Right atrium auricular region (tissue), 2 donors: ENCODE data around the gene ZNF783. TPM values are rescaled to one million over a fixed set of nuclear protein-coding genes. Genes with fewer than 3 reads are reported as not detected.

Experiments
- DNase-seq: peaks from one replicate; pipeline ENCODE4 v3.0.0-alpha.2; 2019; ENCODE audit warnings: low spot score
- H3K27ac ChIP-seq, 2 donors: fragments of 200-600 bp; sonication (generic); 1 replicate in 1 of 2; 2 replicates in 1 of 2; pipeline ENCODE4 v1.5.1; 2016 to 2019
- H3K27me3 ChIP-seq, 2 donors: fragments of 200-600 bp; sonication (generic); one replicate each; pipeline versions ENCODE4 v1.5.1 to v1.6.0; 2017 to 2019
- H3K36me3 ChIP-seq: fragments of 200-600 bp; sonication (generic); one replicate; pipeline ENCODE4 v1.5.1; 2016
- H3K4me1 ChIP-seq, 2 donors: fragments of 200-600 bp; sonication (generic); one replicate each; pipeline versions ENCODE4 v1.5.1 to v1.6.0; 2017 to 2019
- H3K4me3 ChIP-seq, 2 donors: fragments of 200-600 bp; sonication (generic); 1 replicate in 1 of 2; 2 replicates in 1 of 2; pipeline ENCODE4 v1.5.1; 2017 to 2019; ENCODE audit warnings: mild to moderate bottlenecking in 1 of 2, moderate library complexity in 1 of 2
- H3K9me3 ChIP-seq, 2 donors: fragments of 200-600 bp; sonication (generic); one replicate each; pipeline ENCODE4 v1.5.1; 2019
- CTCF ChIP-seq, 2 donors: fragments of 200-600 bp; sonication (generic); IDR thresholded peaks; one replicate each; pipeline ENCODE4 v1.5.1; 2019; ENCODE audit warnings: antibody characterized with exemption in 2 of 2
- total RNA-seq, 2 donors: library from RNA; depleted of rRNA; stranded (reverse); fragments of >200 nt; gene quantifications; one replicate each; pipeline ENCODE4 v1.1.0, GENCODE V29; 2016

Gene ZNF783
- 1 to 10 TPM; 3.7 to 5.1 TPM for total RNA-seq

GRCh38 chr7:149261829-149262617 is at the start of gene ZNF783:
Gene ZNF783 (plus strand): TSS chr7:149262196. CDS start chr7:149262334, 138 bp downstream.
- DNase-seq, result peak; percentile 83
- Histone ChIP-seq H3K36me3 (peaks cover 9% of the 10 kb centered on the region), H3K27me3 (no peaks in the 10 kb centered on the region), H3K4me1 (peaks cover 0 to 29% of the 10 kb centered on the region in 2 donors), H3K27ac (peak within 1 kb of the TSS; percentile 85 to 89), H3K4me3 (peak within 1 kb of the TSS; percentile 45 to 60), H3K9me3 (no peaks in the 10 kb centered on the region)
- TF ChIP-seq CTCF (IDR thresholded peaks at IDR 0.05), result peak; percentile 85 to 93

GRCh38 chr7:149214020-149214720 is 47.8 kb upstream of the ZNF783 start:
- TF ChIP-seq CTCF (IDR thresholded peaks at IDR 0.05), result no peak
- Histone ChIP-seq H3K4me3 (no peak overlapping the region), H3K4me1 (no peaks in the 10 kb centered on the region), H3K27me3 (no peaks in the 10 kb centered on the region), H3K27ac (no peak overlapping the region), H3K9me3 (no peaks in the 10 kb centered on the region), H3K36me3 (peaks cover 99% of the 10 kb centered on the region)
- DNase-seq, result no peak

- DNase-seq, result no peak
- Histone ChIP-seq H3K36me3 (peaks cover 96% of the 10 kb centered on the region), H3K4me3 (no peak overlapping the region), H3K4me1 (no peaks in the 10 kb centered on the region), H3K27me3 (no peaks in the 10 kb centered on the region), H3K27ac (no peak overlapping the region), H3K9me3 (no peaks in the 10 kb centered on the region)
- no peak for TF ChIP-seq CTCF (IDR thresholded peaks at IDR 0.05)
Observed at GRCh38 chr7:149216402-149216801, 45.6 kb upstream of the ZNF783 start.

- Histone ChIP-seq H3K27me3 (no peaks in the 10 kb centered on the region), H3K36me3 (peaks cover 87% of the 10 kb centered on the region), H3K4me1 (no peaks in the 10 kb centered on the region), H3K9me3 (no peaks in the 10 kb centered on the region), H3K4me3 (no peak overlapping the region), H3K27ac (no peak overlapping the region)
- no peak for TF ChIP-seq CTCF (IDR thresholded peaks at IDR 0.05)
- DNase-seq, result no peak
Observed at GRCh38 chr7:149217570-149217969, 44.4 kb upstream of the ZNF783 start.

GRCh38 chr7:149218469-149219420 is 43.3 kb upstream of the ZNF783 start:
- Histone ChIP-seq H3K27me3 (no peaks in the 10 kb centered on the region), H3K4me1 (no peaks in the 10 kb centered on the region), H3K9me3 (no peaks in the 10 kb centered on the region), H3K4me3 (no peak overlapping the region), H3K27ac (no peak overlapping the region), H3K36me3 (peaks cover 75% of the 10 kb centered on the region)
- DNase-seq, result no peak
- TF ChIP-seq CTCF (IDR thresholded peaks at IDR 0.05), result no peak
